GM21723 (cell line): ENCODE measurements around the gene PLXNA4.

Experiments used
- ATAC-seq: cut with Tn5 transposase; IDR thresholded peaks from one replicate; pipeline ENCODE4 v1.9.1; 2021; ENCODE audit warnings: mild to moderate bottlenecking, moderate library complexity; ENCODE audit not compliant: unreplicated experiment

Gene PLXNA4

DNA sequence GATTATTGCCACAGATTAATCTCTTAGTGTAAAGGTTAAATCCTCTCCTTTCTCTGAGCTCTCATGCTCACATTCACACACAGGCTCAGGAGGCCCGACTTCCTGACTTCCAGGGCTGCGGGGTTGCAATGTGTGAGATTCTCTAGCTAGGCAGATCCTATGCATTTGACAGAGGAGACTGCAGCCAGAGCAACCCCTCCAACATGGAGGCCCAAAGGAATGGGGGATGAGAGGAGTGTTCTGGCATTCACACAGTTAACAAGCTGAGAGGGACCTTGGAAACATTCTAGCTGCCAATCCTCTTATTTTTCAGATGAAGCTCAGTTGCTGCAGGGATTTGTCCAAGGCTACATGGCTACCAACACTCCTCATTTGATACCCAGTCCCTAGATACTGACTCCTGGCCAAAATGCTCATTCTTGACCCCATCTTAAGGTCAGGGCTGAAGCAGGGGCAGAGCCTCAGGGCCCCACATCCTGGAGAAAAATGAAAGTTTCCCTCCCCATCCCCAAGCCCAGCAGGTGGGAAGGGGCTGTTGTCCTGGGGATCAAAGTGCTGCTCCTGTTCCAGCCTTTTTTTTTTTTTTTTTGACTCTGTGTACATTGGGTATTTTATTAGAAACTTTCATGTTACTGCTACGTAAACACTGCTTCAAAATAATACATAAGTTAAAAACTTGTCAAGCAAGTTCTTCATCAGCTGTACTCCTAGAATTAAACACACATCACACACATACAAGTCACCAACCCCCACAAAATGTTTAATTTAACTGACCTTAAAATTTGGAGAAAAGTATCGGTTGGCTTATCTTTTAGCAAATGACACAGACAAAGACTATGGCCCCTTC is 325.6 kb downstream of the PLXNA4 start:
- no peak for ATAC-seq

DNA sequence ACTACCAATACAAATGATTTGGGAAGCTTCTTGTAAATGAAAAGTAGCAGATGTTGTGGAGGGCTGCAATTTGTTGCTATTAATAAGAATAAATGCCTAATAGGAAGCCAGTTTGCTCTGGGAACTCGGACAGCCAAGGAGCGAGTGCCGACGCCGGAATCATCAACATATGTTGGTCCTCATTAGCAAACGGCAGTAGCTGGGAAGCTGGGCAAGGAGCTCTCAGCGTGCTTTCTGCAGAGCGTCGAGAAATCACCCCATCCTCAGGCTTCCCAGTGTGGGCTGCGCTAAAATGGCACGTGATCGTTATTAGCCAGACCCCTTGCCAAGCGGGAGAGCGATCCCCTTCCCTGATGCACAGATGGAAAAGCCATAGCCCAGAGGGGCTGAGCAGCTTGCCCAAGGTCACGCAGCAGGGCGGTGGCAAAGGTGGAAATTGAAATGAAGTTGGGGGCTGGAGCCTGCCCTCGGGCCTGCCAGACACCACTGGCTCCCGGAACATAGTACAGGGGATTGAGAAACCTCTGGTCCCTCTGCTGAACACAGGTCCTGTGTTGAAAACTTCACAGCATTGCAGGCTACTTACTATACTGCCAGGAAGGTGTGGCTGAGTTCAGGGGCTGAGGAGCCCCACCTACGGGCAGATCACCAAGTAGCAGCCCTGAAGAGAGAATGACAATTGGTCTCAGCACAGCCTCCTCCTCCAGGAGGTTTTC is 326.9 kb downstream of the PLXNA4 start:
- no peak for ATAC-seq

DNA sequence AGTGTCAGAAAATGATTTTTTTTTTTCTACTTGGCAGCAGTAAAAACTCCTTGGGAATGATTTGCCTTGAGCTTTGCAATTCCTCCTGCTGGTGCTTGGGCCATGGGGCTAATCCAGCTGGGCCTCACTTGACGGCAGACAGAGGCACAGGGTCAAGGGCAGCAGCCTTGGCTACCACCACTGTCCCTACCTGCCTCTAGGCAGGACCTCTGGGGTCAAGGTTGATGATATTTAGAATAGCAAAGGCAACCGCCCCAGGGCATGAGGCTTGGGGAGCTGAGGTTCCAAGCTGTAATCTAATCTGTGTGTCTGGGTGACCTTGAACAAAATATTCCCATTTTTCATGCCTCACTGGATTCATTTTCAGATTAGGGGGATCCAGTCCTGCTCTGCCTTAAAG is 327.4 kb downstream of the PLXNA4 start:
- ATAC-seq = no peak

DNA sequence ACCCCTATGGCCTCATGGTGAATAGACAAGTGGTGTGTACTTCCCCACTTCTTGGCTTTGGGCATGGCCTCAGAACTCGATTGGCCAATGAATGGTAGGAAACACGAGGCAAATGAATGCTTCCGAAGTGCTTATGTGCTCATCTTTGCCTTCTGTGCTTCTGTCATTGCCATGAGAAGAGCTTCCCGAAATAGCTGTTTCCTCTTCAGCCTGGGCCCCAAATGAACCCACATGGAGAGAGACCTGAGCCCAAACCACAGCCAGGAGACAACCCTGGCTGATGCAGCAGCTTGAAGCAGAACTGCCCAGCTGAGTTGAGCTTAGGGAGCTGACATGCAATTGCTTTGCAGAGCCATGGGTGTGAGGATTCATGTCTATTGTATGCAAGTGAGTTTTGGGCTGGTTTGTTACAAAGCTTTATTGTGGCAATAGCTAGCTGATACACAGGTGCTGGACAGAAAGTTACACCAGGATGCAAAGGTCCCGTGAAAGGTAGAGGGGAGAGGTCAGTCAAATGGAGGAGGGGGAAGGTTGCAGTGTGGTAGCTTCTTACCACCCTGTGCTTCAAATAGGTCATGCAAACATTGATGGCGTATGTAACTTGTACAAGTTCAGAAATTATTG is 328.2 kb downstream of the PLXNA4 start:
- no peak for ATAC-seq

DNA sequence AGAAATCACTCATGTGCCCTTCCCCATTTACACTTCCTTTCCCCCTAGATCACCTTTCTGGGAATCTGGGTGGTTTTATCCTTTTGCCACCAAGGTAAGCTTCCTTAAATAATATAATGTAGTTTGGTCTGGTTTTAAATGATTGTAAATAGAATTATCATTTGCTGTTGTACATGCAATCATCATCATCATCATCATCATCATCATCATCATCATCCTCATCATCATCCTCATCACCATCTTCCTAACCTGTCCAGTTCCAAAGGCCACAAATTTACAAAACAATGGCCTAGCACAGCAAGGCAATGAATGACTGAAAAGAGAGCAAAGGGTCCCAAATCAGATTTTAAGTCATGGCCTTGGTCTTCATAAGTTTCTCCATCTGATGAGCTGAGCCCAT is 329.7 kb downstream of the PLXNA4 start:
- no peak for ATAC-seq

DNA sequence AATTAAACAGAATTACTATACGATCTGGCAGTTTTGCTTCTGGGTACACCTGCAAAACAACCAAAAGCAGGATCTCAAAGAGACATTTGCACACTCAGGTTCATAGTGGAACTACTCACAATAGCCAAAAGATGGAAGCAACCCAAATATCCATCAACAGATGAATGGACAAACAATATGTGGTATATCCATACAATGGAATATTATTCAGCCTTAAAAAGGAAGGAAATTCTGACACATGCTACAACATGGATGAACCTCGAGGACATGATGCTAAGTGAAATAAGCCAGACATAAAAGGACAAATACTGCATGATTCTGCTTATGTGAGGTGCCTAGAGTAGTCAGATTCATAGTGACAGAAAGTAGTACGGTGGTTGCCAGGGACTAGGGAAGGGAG is 330.7 kb downstream of the PLXNA4 start:
- ATAC-seq = no peak

DNA sequence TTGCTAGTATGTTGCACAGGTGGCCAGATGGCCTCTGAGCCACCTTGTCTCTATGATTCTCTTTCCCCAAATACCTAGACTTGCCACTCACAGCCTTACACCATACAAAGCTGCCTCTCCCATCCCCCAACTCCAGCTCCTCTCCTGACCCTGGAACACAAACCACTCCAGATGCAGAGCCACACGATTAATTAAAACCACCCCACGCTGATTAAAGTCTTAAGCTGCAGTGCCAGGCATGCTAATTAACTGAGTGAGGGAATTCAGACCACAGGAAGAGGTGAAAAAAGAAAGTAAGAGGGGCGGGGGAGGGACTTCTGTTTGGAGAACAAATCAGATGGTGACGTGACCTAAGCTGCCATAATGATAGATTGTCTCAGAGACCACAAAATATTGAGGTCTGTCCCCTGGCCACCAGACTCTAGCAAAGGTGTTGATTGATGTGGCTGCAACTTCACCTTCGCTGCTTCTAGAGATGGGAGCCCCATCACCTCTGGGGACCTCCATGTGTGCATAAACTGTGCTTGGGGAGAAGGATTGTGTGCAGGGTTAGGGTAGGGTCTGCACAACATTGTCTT is 331.3 kb downstream of the PLXNA4 start:
- ATAC-seq = no peak

DNA sequence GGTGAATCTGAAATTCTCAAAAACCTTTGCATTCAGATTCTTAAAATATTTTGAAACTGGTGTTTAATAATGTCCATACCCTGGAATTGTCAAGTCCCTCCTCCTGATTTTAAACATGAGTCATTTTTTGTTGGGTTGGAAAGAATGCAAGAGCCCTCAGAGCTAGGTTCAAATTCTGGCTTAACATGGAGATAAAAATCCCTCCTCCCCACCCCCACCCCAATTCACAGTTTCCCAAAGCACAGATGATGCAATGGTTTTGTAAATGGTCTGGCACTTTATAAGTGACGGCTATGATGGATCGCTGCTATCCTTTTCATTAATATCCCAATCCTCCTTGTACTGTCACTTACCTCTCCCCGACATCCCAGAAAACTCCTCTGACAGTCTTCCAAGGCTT is 332.8 kb downstream of the PLXNA4 start:
- ATAC-seq = no peak

DNA sequence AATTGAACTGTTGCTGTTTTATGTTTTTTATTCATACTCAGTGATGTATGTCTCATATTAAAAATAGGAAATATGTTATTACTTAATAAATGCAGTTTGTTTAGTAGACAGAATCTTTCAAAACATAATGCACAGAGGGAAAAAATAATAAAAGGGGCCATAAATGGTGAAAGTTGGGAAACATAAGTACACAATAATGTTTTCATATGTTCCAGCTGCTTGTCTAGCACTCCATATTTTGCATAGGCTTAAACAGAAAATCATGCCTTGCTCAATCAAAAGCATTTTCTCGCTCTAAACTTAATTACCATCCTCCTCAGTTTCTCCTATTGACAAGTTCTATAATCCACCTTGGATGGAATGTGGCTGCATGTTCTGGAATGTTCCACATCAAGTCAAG is 333.2 kb downstream of the PLXNA4 start:
- no peak for ATAC-seq

DNA sequence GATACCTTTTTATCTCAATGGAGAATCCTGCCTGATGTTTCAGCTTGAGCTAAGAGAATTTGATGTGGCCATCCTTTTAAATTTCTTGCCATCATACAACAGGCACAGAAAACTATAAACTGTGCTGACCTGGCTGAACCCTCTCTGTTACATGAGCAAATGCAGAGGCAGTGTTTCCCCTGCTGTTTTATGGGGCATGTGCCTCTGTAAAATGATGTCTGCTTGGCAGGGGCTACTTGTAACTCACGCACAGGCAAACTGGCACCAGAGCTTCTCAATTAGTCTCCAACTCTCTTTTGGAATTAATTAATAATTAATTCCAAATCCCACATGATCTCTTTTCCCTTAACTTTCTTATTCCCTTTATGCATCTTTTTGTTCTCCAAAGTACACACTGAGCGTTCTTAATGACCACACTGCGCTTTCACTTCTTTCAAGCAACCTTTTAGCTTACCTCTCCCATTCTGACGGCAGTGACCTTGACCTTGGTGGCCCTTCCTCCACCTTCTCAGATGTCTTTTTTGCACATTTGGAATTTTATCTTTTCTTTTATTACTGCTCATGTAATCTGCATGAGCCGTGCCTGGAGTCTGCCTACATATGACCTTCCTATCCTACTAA is 334.0 kb downstream of the PLXNA4 start:
- no peak for ATAC-seq

DNA sequence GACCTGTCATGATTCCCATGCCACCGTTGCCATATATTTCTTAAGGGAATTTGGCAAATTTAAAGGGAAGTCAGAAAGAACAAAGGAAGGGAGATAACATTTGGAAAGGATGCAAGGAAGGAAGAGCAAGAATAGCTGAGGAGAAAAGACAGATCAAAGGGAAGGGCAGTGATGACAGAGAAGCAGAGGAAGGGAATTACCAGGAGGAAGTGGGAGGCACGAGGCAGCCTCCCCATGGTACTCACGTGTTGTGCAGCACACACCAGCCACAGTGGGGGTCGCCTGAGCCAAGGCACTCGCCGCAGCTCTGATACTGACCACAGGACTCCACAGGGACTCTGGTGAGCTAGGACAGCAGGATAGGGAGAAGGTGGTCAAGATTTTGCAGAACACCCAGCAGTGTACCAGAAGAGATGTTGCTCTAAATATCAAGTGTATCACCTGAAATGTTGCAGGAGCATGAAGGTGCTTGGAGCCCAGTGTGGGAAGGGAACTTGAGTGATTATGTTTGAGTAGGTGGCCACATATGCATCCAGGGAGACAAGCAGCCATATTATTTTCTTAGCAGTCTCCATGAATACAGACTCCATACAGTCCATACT is 335.3 kb downstream of the PLXNA4 start:
- no peak for ATAC-seq

DNA sequence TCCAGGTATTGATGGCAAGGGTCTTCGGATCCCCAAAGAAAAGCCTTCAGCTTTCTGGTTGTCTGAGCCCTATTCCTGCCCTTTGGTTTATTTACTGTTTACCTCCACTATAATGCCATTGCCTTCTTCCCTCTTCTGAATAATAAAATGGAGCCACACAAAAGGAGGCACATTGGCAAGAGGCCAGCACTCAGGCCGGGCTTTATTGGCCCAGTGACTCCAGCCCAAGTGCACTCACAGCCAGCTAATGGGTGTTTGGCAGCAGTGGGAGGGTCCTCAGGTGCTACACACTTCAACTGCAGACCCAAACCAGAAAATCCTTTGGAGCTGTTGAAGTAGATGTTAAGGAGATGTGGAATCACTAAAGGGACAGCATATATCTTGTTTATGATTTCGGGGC is 336.0 kb downstream of the PLXNA4 start:
- no peak for ATAC-seq

DNA sequence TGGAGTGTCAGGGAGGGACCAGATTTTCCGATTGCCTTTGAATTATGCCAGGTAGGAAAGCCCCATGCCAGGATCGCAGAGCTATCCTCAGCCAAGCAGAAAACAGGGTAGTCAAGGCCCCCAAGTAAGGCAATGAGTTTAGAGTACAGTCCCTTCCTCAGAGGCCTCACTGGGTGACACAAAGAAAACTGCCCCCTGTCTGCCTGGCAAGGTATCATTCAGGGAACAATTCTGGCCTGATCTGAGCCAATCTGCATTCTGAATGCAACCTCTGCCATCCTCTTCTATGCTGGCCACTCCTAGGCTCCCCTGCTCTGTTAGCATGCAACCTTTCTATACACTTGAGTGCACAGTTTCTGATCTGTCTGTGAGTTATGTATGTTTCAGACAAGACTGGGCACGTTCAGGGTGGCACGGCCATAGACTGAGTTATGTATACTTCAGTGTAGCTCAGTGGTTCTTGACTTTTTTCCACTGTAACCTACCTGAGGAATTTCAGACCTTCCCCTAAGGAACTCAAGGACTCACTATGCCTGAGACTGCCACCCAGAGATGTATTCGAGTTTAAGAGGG is 336.8 kb downstream of the PLXNA4 start:
- ATAC-seq = no peak

DNA sequence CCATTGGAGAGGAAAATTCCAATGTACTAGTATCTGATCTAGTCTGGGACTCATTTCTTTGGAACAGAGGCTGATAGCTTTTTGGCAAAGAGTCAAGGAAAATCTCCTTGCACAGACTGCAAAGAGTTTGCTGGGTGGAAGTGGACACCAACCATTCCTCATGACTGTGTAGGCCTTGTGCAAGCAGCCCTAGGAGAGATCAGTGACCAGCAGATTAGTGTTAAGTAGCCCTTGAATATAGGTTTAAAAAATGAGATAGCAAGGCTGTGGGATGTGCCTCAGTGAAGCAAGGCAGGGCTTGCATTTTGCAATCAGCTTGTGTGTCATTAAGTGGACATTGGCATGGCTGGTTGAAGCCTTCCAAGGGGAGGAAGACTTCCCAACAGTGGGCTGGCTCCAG is 341.6 kb downstream of the PLXNA4 start:
- no peak for ATAC-seq

DNA sequence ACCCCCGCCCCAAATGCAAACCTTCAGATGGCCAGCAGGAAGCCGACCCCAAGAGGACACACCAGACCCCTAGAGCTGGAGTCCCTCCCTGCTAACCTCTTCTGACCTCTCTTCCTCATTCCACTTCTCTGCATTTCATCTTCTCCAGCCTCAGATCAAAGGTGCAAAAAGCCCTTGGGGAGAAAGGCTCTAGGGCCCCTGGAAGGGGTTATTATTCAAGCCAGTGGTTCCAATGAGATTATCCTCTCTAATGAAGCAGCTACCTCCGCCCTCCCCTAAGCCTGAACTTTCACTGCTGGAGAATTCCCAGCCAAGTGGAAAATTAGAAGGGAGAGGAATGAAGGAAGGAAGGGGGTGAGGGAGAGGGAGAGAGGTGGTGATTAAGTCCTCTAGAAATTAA is 343.9 kb downstream of the PLXNA4 start:
- no peak for ATAC-seq

DNA sequence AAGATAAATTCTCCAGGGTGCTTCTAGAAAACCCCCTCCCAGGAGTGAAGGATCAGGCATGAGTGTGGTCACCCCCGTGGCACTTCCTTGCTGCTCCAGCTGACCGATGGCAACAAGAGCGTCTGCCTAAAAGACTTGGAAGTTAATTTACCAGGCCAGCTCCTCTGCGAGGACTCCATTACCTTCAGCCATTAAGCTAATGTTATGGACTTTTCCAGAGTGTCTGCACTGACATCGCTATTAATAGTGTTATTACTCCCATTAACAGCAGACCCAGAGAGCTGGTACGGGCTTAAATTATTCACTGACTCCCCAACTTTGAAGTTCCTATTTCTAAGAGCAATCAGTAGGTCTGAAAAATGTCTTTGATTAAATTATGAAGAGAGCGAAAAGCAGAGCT is 345.8 kb downstream of the PLXNA4 start:
- no peak for ATAC-seq

DNA sequence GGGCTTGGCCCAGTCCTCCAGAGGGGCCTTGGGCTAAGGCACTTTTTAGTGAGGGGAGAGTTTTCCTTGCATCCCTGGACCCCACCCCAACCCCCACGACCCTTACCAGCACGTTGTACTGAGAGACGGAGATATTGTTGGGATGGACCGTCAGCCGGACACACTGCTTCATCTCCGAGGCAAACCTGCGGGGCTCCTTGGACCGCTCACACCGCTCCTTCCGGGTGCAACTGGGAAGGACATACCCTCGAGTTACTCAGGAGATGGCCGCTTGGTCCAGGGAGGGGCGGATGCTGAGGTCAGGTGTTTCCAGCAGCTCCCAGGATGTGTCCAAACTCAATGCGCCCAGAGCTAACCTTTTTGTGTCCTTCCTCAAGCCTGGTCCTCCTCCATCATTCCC is 348.0 kb downstream of the PLXNA4 start:
- no peak for ATAC-seq

DNA sequence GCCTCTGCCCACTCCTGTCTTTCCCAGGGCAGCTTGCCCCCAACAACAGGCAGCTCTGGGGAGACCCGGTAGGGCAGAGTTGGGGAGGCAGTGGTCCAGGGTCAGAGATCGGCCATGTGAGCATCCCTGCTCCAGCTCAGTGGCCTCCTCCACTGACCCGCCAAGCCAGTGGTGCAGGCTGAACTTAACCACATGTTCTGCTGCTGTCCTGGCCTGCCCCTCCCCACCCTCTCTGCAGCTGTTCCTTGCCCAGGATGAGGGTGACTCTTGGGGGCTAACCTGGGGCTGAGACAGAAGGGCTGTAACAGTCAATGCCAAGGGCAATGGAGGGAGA is 349.3 kb downstream of the PLXNA4 start:
- ATAC-seq = no peak

DNA sequence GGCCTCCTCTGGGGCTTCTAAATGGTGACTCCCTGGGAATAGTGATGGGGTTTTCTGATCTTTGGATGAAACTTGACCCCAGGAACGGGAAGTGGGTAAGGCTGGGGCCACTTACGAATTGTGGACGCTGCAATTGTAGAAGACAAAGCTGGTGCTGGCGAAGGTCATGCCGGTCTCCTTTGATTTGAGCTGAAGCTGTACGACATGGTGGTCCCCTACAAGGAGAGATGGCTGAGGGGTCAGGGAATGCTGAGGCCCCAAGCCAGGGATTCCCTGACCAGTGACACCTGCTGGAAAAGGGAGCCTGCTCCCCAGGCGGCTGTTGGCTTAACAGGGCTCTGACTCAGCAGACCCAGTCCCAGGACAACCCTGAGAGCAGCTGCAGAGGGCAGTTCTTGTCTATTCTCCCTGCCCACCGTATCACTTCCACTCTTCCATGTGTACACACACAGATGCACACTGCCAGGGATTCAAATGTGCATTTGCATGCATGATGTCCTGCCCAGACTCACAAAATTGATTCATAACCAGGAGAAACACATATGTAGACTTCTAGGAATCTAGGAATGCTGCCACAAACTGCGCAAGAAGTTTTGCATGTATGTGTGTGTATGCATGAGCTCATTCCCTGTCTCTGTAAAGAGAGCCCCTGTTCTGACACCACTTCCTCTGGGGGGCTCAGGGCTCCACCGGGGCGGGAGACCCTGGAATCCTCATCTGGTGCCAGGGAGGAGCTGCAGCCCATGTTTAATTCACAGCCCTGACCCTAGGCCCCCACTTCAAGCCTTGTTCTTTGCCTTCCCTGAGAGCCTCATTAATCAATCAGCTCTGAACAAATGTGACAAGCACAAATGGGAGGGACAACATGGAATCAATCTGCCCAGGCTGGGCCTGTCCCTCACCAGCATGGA is 350.0 kb downstream of the PLXNA4 start:
- ATAC-seq = no peak
